Heart right ventricle (tissue), 16 donors: ENCODE data around the gene BAD. TPM values are rescaled to one million over a fixed set of nuclear protein-coding genes. Genes with fewer than 3 reads are reported as not detected.
"Not testable (repeated sequence)": the region's sequence is repeated elsewhere in the genome, so short reads cannot be mapped to it uniquely, and the experiment has no call there.

ENCODE experiments used
- ATAC-seq, 8 donors: fragments of 200-7000 bp; cut with Tn5 transposase; one replicate each; pipeline ENCODE4 v1.9.1; 2020; ENCODE audit warnings: mild to moderate bottlenecking in 8 of 8, moderate library complexity in 8 of 8, moderate number of reproducible peaks in 1 of 8
- DNase-seq, 2 donors: peaks; one replicate each; pipeline ENCODE4 v3.0.0-alpha.2; 2020
- H3K27ac ChIP-seq, 10 donors: fragments of 200-600 bp; sonication (generic) in 2 of 10; one replicate each; pipeline versions ENCODE4 v1.5.0 to v1.8.0; 2020 to 2022; ENCODE audit warnings: mild to moderate bottlenecking in 3 of 10
- H3K27me3 ChIP-seq, 7 donors: fragments of 200-600 bp; one replicate each; pipeline ENCODE4 v1.8.0; 2021 to 2022; ENCODE audit warnings: mild to moderate bottlenecking in 2 of 7
- H3K36me3 ChIP-seq, 9 donors: fragments of 200-600 bp; sonication (generic) in 1 of 9; one replicate each; pipeline versions ENCODE4 v1.5.0 to v1.8.0; 2020 to 2022; ENCODE audit warnings: mild to moderate bottlenecking in 2 of 9
- H3K4me1 ChIP-seq, 9 donors: fragments of 200-600 bp; sonication (generic) in 1 of 9; one replicate each; pipeline versions ENCODE4 v1.5.0 to v1.8.0; 2020 to 2022; ENCODE audit warnings: mild to moderate bottlenecking in 4 of 9
- H3K4me3 ChIP-seq, 10 donors: fragments of 200-600 bp; sonication (generic) in 2 of 10; one replicate each; pipeline versions ENCODE4 v1.5.0 to v1.8.0; 2020 to 2022; ENCODE audit warnings: mild to moderate bottlenecking in 7 of 10, moderate library complexity in 2 of 10
- H3K9me3 ChIP-seq, 11 donors: fragments of 200-600 bp in 10 of 11; sonication (generic) in 2 of 11; one replicate each; pipeline versions ENCODE4 v1.5.0 to v1.8.0; 2013 to 2022; ENCODE audit warnings: mild to moderate bottlenecking in 2 of 11, control low read depth in 1 of 11, moderate library complexity in 1 of 11
- WGBS, 2 donors: extraction: QIAGEN DNeasy Blood & Tissue Kit; methylation state at CpG; one replicate each; pipeline ENCODE4 v1.1.7; 2013; ENCODE audit warnings: inconsistent platforms in 1 of 2; 5-methylcytosine and 5-hydroxymethylcytosine counted together
- intact Hi-C, 10 donors: fragments of 100-400 bp; cut with DNase I; formaldehyde crosslinking; loops; one replicate each; pipeline versions ENCODE4 v1.11.1 to v1.14.2; 2022
- polyA plus RNA-seq, 2 donors: library from polyadenylated mRNA; stranded (reverse); fragments of 200-250 nt; gene quantifications; one replicate each; pipeline ENCODE4 v1.2.3, GENCODE V29; 2013
- total RNA-seq, 10 donors: library from RNA; stranded (reverse); fragmentation: NEBNext Ultra II Directional in 3 of 10; extraction: Animal tissue kit (Norgen Biotek cat#: 25700) in 3 of 10; gene quantifications; one replicate each; pipeline versions ENCODE4 v1.2.1 to v1.2.4, GENCODE V29; 2021 to 2023
- TF ChIP-seq, protein P1 (sequence below), 9 donors: fragments of 200-600 bp; sonication (generic) in 2 of 9; IDR thresholded peaks; one replicate each; pipeline versions ENCODE4 v1.5.0 to v1.8.0; 2021 to 2022; ENCODE audit warnings: antibody characterized with exemption in 9 of 9, mild to moderate bottlenecking in 5 of 9, moderate library complexity in 1 of 9
- donor health status: Arrhythmogenic right ventricular cardiomyopathy.
- donor health status: ischemic (EF 13 %, LVEDD 7.1; RV severe dilation, severe dysfunction).
- donor health status: healthy with polysubstance abuse.
- donor health status: DM: no; HTN: yes; CAD: no.
- donor health status: DM: no; HTN: no; CAD: no.
- donor health status: ischemic (EF 25% LVEDD 6.9; RV normal size, moderate dysfunction).
- donor health status: ischemic (EF 25% LVEDD 5.7; RV mildly dilated, moderate dysfunction).
- donor health status: healthy.
- donor health status: DM: yes; HTN: yes; CAD: no.
- donor health status: Ischemic cardiomyopathy.
- donor health status: ischemic (EF 35%, LVEDD 5.7; RV mildly dilated, moderate dysfunction).
- donor health status: nonischemic (EF 11% LVEDD 7.7; RV severe dilation, severe dysfunction).
- donor health status: DM: yes; HTN: yes; CAD: no.
- donor health status: PGD.
- donor health status: ischemic (EF 29% LVEDD 5.4; RV normal size, mild dysfunction).
- donor health status: nonischemic (EF 23%, LVEDD 6.1; RV moderate dilation, normal function).

The BAD gene
- total and polyA plus RNA-seq, 12 donors, result 40.7 to 106 (median 58.9) TPM

DNA sequence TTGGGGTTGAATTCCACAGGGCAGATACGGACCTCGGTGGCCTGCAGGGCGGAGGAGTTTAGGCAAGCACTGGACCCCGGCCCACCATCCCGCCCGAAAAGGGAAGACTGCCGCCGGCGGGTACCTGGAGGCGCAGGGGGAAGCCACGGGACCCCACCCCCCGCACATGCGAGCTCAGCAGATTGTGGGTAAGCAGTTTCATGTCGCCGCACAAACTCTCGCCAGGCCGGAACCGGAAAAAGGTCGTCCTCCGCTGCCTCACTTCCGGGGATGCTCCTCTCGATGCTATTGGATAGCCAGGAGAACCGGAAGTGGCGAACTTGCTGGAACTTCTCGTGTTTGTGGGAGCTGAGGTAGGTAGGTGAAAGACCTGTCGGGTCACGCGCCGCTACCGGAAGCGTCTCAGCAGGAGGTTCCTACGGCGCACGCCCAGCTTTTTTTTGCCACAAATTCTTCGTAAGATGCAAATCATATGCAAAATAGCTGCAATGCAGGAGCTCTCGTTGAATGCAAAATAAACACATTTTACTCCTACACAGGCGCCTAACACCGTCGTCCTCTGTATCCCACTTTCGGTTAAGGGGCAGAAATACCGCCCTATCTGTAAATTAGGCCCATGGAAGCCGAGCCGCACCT, 33.0 kb upstream of the BAD start, which contains the start of gene TRMT112:
Gene TRMT112, minus strand, starts transcription at position 235 of the 636 bp plus-strand sequence. Its CDS starts 33 bp downstream, at position 202.
- Histone ChIP-seq H3K4me1 (peaks cover 8 to 53% (median 37%) of the 10 kb centered on the region in 9 donors), H3K4me3 (peak within 1 kb of the TSS; percentile 45 to 94 (median 82)), H3K9me3 (no peaks in the 10 kb centered on the region), H3K27ac (peak within 1 kb of the TSS; percentile 91 to 100 (median 98)), H3K27me3 (no peaks in the 10 kb centered on the region), H3K36me3 (peaks cover 0 to 55% (median 19%) of the 10 kb centered on the region in 9 donors)
- DNase-seq (peak; percentile 91 to 98), ATAC-seq (peak; percentile 78 to 93 (median 88))
- 0% methylated on average over 43 of the region's 43 CpGs for WGBS, 2 donors
- intact Hi-C loops, result loop anchor here in 6 of 10 donors (1.0 to 5.0 kb wide), 3 partner anchors 12 to 40 kb away; partner anchors contain the start of genes RPS6KA4 (in 4 of the 6) and ESRRA (in 1 of the 6)
- TF ChIP-seq, protein P1, sequence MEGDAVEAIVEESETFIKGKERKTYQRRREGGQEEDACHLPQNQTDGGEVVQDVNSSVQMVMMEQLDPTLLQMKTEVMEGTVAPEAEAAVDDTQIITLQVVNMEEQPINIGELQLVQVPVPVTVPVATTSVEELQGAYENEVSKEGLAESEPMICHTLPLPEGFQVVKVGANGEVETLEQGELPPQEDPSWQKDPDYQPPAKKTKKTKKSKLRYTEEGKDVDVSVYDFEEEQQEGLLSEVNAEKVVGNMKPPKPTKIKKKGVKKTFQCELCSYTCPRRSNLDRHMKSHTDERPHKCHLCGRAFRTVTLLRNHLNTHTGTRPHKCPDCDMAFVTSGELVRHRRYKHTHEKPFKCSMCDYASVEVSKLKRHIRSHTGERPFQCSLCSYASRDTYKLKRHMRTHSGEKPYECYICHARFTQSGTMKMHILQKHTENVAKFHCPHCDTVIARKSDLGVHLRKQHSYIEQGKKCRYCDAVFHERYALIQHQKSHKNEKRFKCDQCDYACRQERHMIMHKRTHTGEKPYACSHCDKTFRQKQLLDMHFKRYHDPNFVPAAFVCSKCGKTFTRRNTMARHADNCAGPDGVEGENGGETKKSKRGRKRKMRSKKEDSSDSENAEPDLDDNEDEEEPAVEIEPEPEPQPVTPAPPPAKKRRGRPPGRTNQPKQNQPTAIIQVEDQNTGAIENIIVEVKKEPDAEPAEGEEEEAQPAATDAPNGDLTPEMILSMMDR (IDR thresholded peaks at IDR 0.05), result no peak

DNA sequence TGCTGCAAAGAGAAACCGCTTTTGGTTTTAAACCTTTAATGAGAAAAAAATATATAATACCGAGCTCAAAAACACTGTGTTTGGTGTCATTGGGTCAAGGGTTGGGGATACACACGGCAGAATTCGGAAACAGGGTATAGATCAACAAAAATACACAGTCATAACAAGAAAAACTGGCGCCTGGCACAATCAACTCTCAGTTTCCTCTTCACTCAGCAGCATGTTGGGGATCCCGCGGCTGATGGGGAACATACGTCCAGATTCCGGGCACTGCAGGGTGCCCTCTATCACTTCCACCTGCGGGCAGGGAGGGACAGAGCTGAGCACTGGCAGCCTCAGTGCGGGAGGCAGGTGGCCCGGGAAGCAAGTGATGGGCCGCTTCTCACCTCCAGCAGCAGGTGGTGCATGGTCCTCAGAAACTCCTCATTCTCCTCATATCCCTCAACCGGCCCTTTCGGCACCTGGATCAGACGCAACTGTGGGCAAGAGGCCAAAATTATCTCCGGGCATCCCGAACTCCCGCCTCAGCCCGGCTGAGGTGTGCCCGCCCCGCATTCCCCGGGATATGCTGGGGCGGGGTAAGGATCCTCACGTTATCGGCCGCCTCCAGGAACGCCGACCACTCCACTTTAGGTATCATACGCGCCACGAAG, 32.3 kb upstream of the BAD start:
- WGBS, 2 donors, result 7 to 9% methylated on average over 32 of the region's 32 CpGs
- no peaks in the 10 kb centered on the region for H3K27me3 ChIP-seq
- intact Hi-C loops, result loop anchor here in 6 of 10 donors (1.0 to 5.0 kb wide), 3 partner anchors 11 to 41 kb away; partner anchors contain the start of genes RPS6KA4 (in 4 of the 6) and ESRRA (in 1 of the 6)
- peak overlapping the region; percentile 45 to 94 (median 81) for H3K4me3 ChIP-seq
- H3K9me3 ChIP-seq, result no peaks in the 10 kb centered on the region
- peaks cover 8 to 57% (median 38%) of the 10 kb centered on the region in 9 donors for H3K4me1 ChIP-seq
- peak in 2 of 8 donors; percentile 0 to 3 for ATAC-seq
- H3K36me3 ChIP-seq, result peaks cover 0 to 49% (median 19%) of the 10 kb centered on the region in 9 donors
- TF ChIP-seq, protein P1 (IDR thresholded peaks at IDR 0.05), result peak in 1 of 9 donors; percentile 13
- H3K27ac ChIP-seq, result peak overlapping the region; percentile 91 to 100 (median 98)
- no peak for DNase-seq

DNA sequence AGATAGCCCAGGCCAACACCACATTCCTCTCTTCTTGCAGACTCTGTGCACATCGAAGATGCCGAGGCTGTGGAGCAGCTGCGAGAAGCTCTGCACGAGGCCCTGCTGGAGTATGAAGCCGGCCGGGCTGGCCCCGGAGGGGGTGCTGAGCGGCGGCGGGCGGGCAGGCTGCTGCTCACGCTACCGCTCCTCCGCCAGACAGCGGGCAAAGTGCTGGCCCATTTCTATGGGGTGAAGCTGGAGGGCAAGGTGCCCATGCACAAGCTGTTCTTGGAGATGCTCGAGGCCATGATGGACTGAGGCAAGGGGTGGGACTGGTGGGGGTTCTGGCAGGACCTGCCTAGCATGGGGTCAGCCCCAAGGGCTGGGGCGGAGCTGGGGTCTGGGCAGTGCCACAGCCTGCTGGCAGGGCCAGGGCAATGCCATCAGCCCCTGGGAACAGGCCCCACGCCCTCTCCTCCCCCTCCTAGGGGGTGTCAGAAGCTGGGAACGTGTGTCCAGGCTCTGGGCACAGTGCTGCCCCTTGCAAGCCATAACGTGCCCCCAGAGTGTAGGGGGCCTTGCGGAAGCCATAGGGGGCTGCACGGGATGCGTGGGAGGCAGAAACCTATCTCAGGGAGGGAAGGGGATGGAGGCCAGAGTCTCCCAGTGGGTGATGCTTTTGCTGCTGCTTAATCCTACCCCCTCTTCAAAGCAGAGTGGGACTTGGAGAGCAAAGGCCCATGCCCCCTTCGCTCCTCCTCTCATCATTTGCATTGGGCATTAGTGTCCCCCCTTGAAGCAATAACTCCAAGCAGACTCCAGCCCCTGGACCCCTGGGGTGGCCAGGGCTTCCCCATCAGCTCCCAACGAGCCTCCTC, 31.4 kb upstream of the BAD start:
- ATAC-seq, H3K9me3 ChIP-seq, H3K27me3 ChIP-seq, DNase-seq: not testable (repeated sequence)
- Histone ChIP-seq H3K36me3 (peaks cover 0 to 42% (median 19%) of the 10 kb centered on the region in 9 donors), H3K4me1 (peaks cover 8 to 57% (median 38%) of the 10 kb centered on the region in 9 donors), H3K27ac (peak overlapping the region in 3 of 10 donors; percentile 91 to 98 (median 98)), H3K4me3 (peak overlapping the region in 2 of 10 donors; percentile 66 to 80)
- intact Hi-C loops, result loop anchor here in 5 of 10 donors (5.0 kb wide), 2 partner anchors 36 to 41 kb away; partner anchors contain the start of gene RPS6KA4 (in 4 of the 5)
- WGBS, 2 donors, result 77 to 82% methylated on average over 25 of the region's 25 CpGs

- ATAC-seq, result no peak
- Histone ChIP-seq H3K4me3 (no peak overlapping the region), H3K27me3 (no peaks in the 10 kb centered on the region), H3K27ac (peak overlapping the region in 5 of 10 donors; percentile 53 to 72 (median 65)), H3K4me1 (peaks cover 8 to 60% (median 38%) of the 10 kb centered on the region in 9 donors), H3K36me3 (peaks cover 0 to 35% (median 19%) of the 10 kb centered on the region in 9 donors), H3K9me3 (no peaks in the 10 kb centered on the region)
- TF ChIP-seq, protein P1 (IDR thresholded peaks at IDR 0.05), result no peak
- 89 to 90% methylated on average over 24 of the region's 24 CpGs for WGBS, 2 donors
- intact Hi-C loops, result loop anchor here in 5 of 10 donors (5.0 kb wide), 2 partner anchors 37 to 42 kb away; partner anchors contain the start of gene RPS6KA4 (in 4 of the 5)
- no peak for DNase-seq
Observed at GRCh38 chr11:64314805-64315561, 30.5 kb upstream of the BAD start.
